Esophagus (tissue), 2 donors: ENCODE data around the gene PPAN. TPM values are rescaled to one million over a fixed set of nuclear protein-coding genes. Genes with fewer than 3 reads are reported as not detected.

Experiments used
- H3K27ac ChIP-seq, 2 donors: one replicate each; pipeline ENCODE4 v1.5.1; 2013; ENCODE audit warnings: low read depth in 2 of 2, mild to moderate bottlenecking in 2 of 2, inconsistent platforms in 1 of 2, low read length in 1 of 2, moderate library complexity in 1 of 2
- H3K27me3 ChIP-seq, 2 donors: one replicate each; pipeline ENCODE4 v1.6.1; 2013; ENCODE audit warnings: low read length in 2 of 2, control low read depth in 1 of 2, mild to moderate bottlenecking in 1 of 2; ENCODE audit not compliant: insufficient read depth in 2 of 2, control insufficient read depth in 1 of 2
- H3K36me3 ChIP-seq, 2 donors: one replicate each; pipeline ENCODE4 v1.6.1; 2013; ENCODE audit warnings: low read length in 1 of 2; ENCODE audit not compliant: control insufficient read depth in 2 of 2, insufficient read depth in 2 of 2
- H3K4me1 ChIP-seq, 2 donors: one replicate each; pipeline ENCODE4 v1.6.1; 2013; ENCODE audit warnings: low read length in 1 of 2; ENCODE audit not compliant: control insufficient read depth in 2 of 2, insufficient read depth in 2 of 2
- H3K4me3 ChIP-seq, 2 donors: one replicate each; pipeline ENCODE4 v1.5.1; 2013; ENCODE audit warnings: low read length in 2 of 2, mild to moderate bottlenecking in 2 of 2, low read depth in 1 of 2, moderate library complexity in 1 of 2
- H3K9me3 ChIP-seq, 2 donors: one replicate each; pipeline ENCODE4 v1.6.1; 2013; ENCODE audit warnings: mild to moderate bottlenecking in 2 of 2, low read depth in 1 of 2, low read length in 1 of 2, moderate library complexity in 1 of 2; ENCODE audit not compliant: control insufficient read depth in 2 of 2, insufficient read depth in 1 of 2
- WGBS, 2 donors: extraction: QIAGEN DNeasy Blood & Tissue Kit; methylation state at CpG; one replicate each; pipeline ENCODE4 v1.1.7; 2013; 5-methylcytosine and 5-hydroxymethylcytosine counted together
- polyA plus RNA-seq, 2 donors: library from polyadenylated mRNA; stranded (reverse); fragments of 200-250 nt; gene quantifications; one replicate each; pipeline ENCODE4 v1.2.3, GENCODE V29; 2013
- donor health status: healthy with polysubstance abuse.
- donor health status: Bipolar disorder and iron deficiency.

Gene PPAN
- polyA plus RNA-seq, 2 donors, result 41.6 to 64.7 TPM

- 92 to 94% methylated on average over 10 of the region's 10 CpGs for WGBS, 2 donors
- no peak overlapping the region for H3K27ac ChIP-seq
- H3K36me3 ChIP-seq, result peaks cover 16 to 51% of the 10 kb centered on the region in 2 donors
Observed at GRCh38 chr19:10145031-10145430, 38.9 kb downstream of the PPAN start.

GRCh38 chr19:10146142-10146541 is 40.0 kb downstream of the PPAN start:
- H3K9me3 ChIP-seq, result no peaks in the 10 kb centered on the region
- no peaks in the 10 kb centered on the region for H3K27me3 ChIP-seq
- no peak overlapping the region for H3K4me3 ChIP-seq
- WGBS, 2 donors, result 96 to 97% methylated on average over 14 of the region's 14 CpGs
- H3K27ac ChIP-seq, result no peak overlapping the region
- H3K36me3 ChIP-seq, result peaks cover 13 to 52% of the 10 kb centered on the region in 2 donors
- H3K4me1 ChIP-seq, result no peaks in the 10 kb centered on the region

More at GRCh38 chr19:10145031-10145430, 38.9 kb downstream of the PPAN start:
- Histone ChIP-seq H3K9me3 (no peaks in the 10 kb centered on the region), H3K4me1 (no peaks in the 10 kb centered on the region), H3K4me3 (no peak overlapping the region), H3K27me3 (no peaks in the 10 kb centered on the region)

- Histone ChIP-seq H3K4me3 (no peak overlapping the region), H3K27ac (no peak overlapping the region), H3K9me3 (no peaks in the 10 kb centered on the region), H3K36me3 (peaks cover 13 to 50% of the 10 kb centered on the region in 2 donors), H3K4me1 (no peaks in the 10 kb centered on the region), H3K27me3 (no peaks in the 10 kb centered on the region)
- 95% methylated on average over 12 of the region's 12 CpGs for WGBS, 2 donors
Observed at GRCh38 chr19:10149427-10149826, 43.3 kb downstream of the PPAN start.

- Histone ChIP-seq H3K4me3 (no peak overlapping the region), H3K27me3 (no peaks in the 10 kb centered on the region), H3K9me3 (no peaks in the 10 kb centered on the region), H3K4me1 (no peaks in the 10 kb centered on the region), H3K36me3 (peaks cover 11 to 49% of the 10 kb centered on the region in 2 donors), H3K27ac (no peak overlapping the region)
- WGBS, 2 donors, result 91% methylated on average over 5 of the region's 5 CpGs
Observed at GRCh38 chr19:10151521-10151920, 45.4 kb downstream of the PPAN start.

- 88 to 90% methylated on average over 3 of the region's 3 CpGs for WGBS, 2 donors
- Histone ChIP-seq H3K36me3 (peaks cover 11 to 54% of the 10 kb centered on the region in 2 donors), H3K4me3 (no peak overlapping the region), H3K27ac (no peak overlapping the region), H3K4me1 (no peaks in the 10 kb centered on the region), H3K9me3 (no peaks in the 10 kb centered on the region), H3K27me3 (no peaks in the 10 kb centered on the region)
Observed at GRCh38 chr19:10152100-10152499, 45.9 kb downstream of the PPAN start.

- no peak overlapping the region for H3K27ac ChIP-seq
- H3K27me3 ChIP-seq, result no peaks in the 10 kb centered on the region
- no peak overlapping the region for H3K4me3 ChIP-seq
- H3K4me1 ChIP-seq, result peaks cover 0 to 2% of the 10 kb centered on the region in 2 donors
- H3K36me3 ChIP-seq, result peaks cover 23 to 62% of the 10 kb centered on the region in 2 donors
- WGBS, 2 donors, result 84 to 86% methylated on average over 4 of the region's 4 CpGs
- H3K9me3 ChIP-seq, result no peaks in the 10 kb centered on the region
Observed at GRCh38 chr19:10155839-10156238, 49.7 kb downstream of the PPAN start.

GRCh38 chr19:10158071-10158470 is 51.9 kb downstream of the PPAN start:
- Histone ChIP-seq H3K9me3 (no peaks in the 10 kb centered on the region), H3K4me3 (no peak overlapping the region), H3K36me3 (peaks cover 23 to 56% of the 10 kb centered on the region in 2 donors), H3K27me3 (no peaks in the 10 kb centered on the region), H3K27ac (no peak overlapping the region), H3K4me1 (peaks cover 0 to 2% of the 10 kb centered on the region in 2 donors)
- 93% methylated on average over 8 of the region's 8 CpGs for WGBS, 2 donors

GRCh38 chr19:10158485-10158884 is 52.3 kb downstream of the PPAN start:
- Histone ChIP-seq H3K36me3 (peaks cover 23 to 58% of the 10 kb centered on the region in 2 donors), H3K9me3 (no peaks in the 10 kb centered on the region), H3K4me1 (peaks cover 0 to 2% of the 10 kb centered on the region in 2 donors), H3K4me3 (no peak overlapping the region), H3K27me3 (no peaks in the 10 kb centered on the region), H3K27ac (no peak overlapping the region)
- 93 to 95% methylated on average over 11 of the region's 11 CpGs for whole genome bisulfite sequencing, 2 donors

- peaks cover 16 to 52% of the 10 kb centered on the region in 2 donors for H3K36me3 ChIP-seq
- WGBS, 2 donors, result 91 to 95% methylated on average over 16 of the region's 16 CpGs
- H3K4me1 ChIP-seq, result peaks cover 0 to 2% of the 10 kb centered on the region in 2 donors
- H3K4me3 ChIP-seq, result no peak overlapping the region
- no peak overlapping the region for H3K27ac ChIP-seq
- no peaks in the 10 kb centered on the region for H3K27me3 ChIP-seq
- no peaks in the 10 kb centered on the region for H3K9me3 ChIP-seq
Observed at GRCh38 chr19:10159610-10160009, 53.4 kb downstream of the PPAN start.
